Measurements from ENCODE around the gene ACTR10. TPM values are rescaled to one million over a fixed set of nuclear protein-coding genes. Genes with fewer than 3 reads are reported as not detected.
A peak's percentile ranks its signal among the peaks of the same experiment; 100 is the strongest.

The ACTR10 gene
- total RNA-seq, 1 donor from 2014 or later: 32.2 TPM

- H3K9me3 ChIP-seq: no peaks in the 10 kb centered on the region
- intact Hi-C loops (cut with DNase I): loop anchor here (5.0 kb wide), 2 partner anchors 44 to 46 kb away; partner anchors contain the start of genes ARMH4 and PSMA3
- no peak overlapping the region for H3K27ac ChIP-seq
- peaks cover 3 to 31% of the 10 kb centered on the region in 2 donors for H3K4me1 ChIP-seq
- DNase-seq (ENCODE audit: low spot score in 2 of 2): no peak
- no peaks in the 10 kb centered on the region for H3K36me3 ChIP-seq
- no peak for TF ChIP-seq CTCF (IDR thresholded peaks at IDR 0.05)
- H3K4me3 ChIP-seq: no peak overlapping the region
- no peaks in the 10 kb centered on the region for H3K27me3 ChIP-seq
Observed at GRCh38 chr14:58198086-58198485, 1.9 kb upstream of the ACTR10 start.

- DNase-seq (ENCODE audit: low spot score in 2 of 2): no peak
- intact Hi-C loops (cut with DNase I): loop anchor here (2.0 kb wide), 1 partner anchor 98 kb away; the partner anchor contains the start of gene ARID4A
- Histone ChIP-seq H3K27ac (peak overlapping the region; percentile 94 to 95), H3K27me3 (no peaks in the 10 kb centered on the region), H3K4me3 (peak overlapping the region; percentile 83 to 95), H3K36me3 (peaks cover 3 to 7% of the 10 kb centered on the region in 2 donors), H3K4me1 (peaks cover 3 to 16% of the 10 kb centered on the region in 2 donors), H3K9me3 (no peaks in the 10 kb centered on the region)
- no peak for TF ChIP-seq CTCF (IDR thresholded peaks at IDR 0.05)
Observed at GRCh38 chr14:58200480-58200841, 512 bp downstream of the ACTR10 start.

GRCh38 chr14:58200846-58201245, 897 bp downstream of the ACTR10 start:
- H3K27ac ChIP-seq: peak overlapping the region; percentile 94 to 95
- no peaks in the 10 kb centered on the region for H3K27me3 ChIP-seq
- H3K4me1 ChIP-seq: peaks cover 3 to 14% of the 10 kb centered on the region in 2 donors
- peaks cover 3 to 7% of the 10 kb centered on the region in 2 donors for H3K36me3 ChIP-seq
- intact Hi-C loops (cut with DNase I): loop anchor here (2.0 kb wide), 1 partner anchor 98 kb away; the partner anchor contains the start of gene ARID4A
- TF ChIP-seq CTCF (IDR thresholded peaks at IDR 0.05): no peak
- H3K9me3 ChIP-seq: no peaks in the 10 kb centered on the region
- peak overlapping the region; percentile 83 to 95 for H3K4me3 ChIP-seq
- no peak for DNase-seq (ENCODE audit: low spot score in 2 of 2)

GRCh38 chr14:58213176-58213575, 13.2 kb downstream of the ACTR10 start:
- Histone ChIP-seq H3K36me3 (peaks cover 37 to 90% of the 10 kb centered on the region in 2 donors), H3K4me1 (no peaks in the 10 kb centered on the region), H3K27me3 (no peaks in the 10 kb centered on the region), H3K4me3 (no peak overlapping the region), H3K9me3 (no peaks in the 10 kb centered on the region), H3K27ac (no peak overlapping the region)
- intact Hi-C loops (cut with DNase I): no loop called here
- no peak for DNase-seq (ENCODE audit: low spot score in 2 of 2)
- TF ChIP-seq CTCF (IDR thresholded peaks at IDR 0.05): no peak

- Histone ChIP-seq H3K27ac (no peak overlapping the region), H3K36me3 (peaks cover 26 to 75% of the 10 kb centered on the region in 2 donors), H3K9me3 (no peaks in the 10 kb centered on the region), H3K4me3 (no peak overlapping the region), H3K27me3 (no peaks in the 10 kb centered on the region), H3K4me1 (no peaks in the 10 kb centered on the region)
- no peak for DNase-seq (ENCODE audit: low spot score in 2 of 2)
- no peak for TF ChIP-seq CTCF (IDR thresholded peaks at IDR 0.05)
- intact Hi-C loops (cut with DNase I): no loop called here
Observed at GRCh38 chr14:58215191-58215914, 15.4 kb downstream of the ACTR10 start.
